HUES6 (cell line): ENCODE data around the gene NFKBIE.

Experiments used
- H3K27ac ChIP-seq: 2 replicates; pipeline ENCODE4 v1.7.0; 2013; ENCODE audit warnings: low read depth, mild to moderate bottlenecking, low read length, inconsistent platforms
- H3K27me3 ChIP-seq: 2 replicates; pipeline ENCODE4 v1.6.1; 2013; ENCODE audit warnings: low read length; ENCODE audit not compliant: control insufficient read depth, insufficient read depth
- H3K36me3 ChIP-seq: 2 replicates; pipeline ENCODE4 v1.6.1; 2013; ENCODE audit warnings: low read length; ENCODE audit not compliant: control insufficient read depth, insufficient read depth
- H3K4me1 ChIP-seq: 2 replicates; pipeline ENCODE4 v1.6.1; 2013; ENCODE audit warnings: low read length; ENCODE audit not compliant: control insufficient read depth, insufficient read depth
- H3K4me3 ChIP-seq: 2 replicates; pipeline ENCODE4 v1.5.1; 2013; ENCODE audit warnings: low read depth, low read length
- H3K9ac ChIP-seq: one replicate; pipeline ENCODE4 v1.6.1; 2013; ENCODE audit warnings: mild to moderate bottlenecking, low read length
- H3K9me3 ChIP-seq: 2 replicates; pipeline ENCODE4 v1.6.1; 2013; ENCODE audit warnings: low read depth, low read length; ENCODE audit not compliant: control insufficient read depth, insufficient read depth

The NFKBIE gene

DNA sequence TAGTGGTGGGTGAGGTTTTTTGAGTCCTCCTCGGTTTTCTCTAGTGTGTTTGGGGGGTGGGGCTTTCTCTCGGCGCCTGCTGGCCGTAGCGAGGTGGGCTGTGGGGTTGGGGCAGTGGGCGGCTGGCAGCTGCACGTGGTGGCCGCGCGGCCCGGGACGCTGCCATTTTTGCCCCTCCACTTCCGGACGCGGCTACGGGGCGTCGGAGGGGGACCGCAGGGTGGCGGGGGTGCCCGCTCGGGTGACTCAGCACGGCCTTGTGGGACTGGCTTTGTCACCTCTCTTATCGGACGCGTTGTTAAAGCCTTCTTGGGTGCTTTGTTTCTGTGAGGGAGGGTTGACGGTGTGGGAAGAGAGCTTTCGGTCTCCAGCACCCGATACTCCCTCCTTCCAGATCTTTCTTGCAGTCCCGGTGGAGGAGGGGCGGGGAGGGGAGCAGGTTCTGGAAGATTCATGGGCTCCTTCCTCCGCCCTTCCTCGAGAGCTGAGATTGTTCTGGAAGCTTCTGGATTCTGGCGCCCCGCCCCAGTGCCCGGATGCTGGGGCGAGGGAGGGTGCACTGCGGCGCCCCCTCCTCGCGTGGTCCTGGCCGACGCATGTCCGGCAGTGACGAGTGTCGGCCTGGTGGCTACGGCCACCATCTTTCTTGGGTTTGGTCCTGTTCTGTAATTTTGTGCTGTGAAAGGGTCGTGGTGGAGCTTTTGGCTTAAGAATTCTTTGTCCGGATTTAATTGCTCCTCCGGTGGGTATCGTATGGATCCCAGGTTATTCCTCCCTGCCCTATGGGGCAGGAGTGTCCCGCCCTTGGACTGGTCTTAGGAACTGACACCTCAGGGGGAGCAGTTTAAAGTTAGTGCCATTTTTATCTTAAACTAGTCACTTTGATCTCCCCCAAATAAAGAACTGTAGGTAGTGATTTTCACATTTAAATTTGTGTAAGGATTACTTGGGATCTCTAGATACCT, 17.7 kb downstream of the NFKBIE start:
- Histone ChIP-seq H3K27me3 (no peaks in the 10 kb centered on the region), H3K4me1 (peaks cover 11% of the 10 kb centered on the region), H3K4me3 (peak overlapping the region; percentile 94), H3K9me3 (no peaks in the 10 kb centered on the region), H3K9ac (peak overlapping the region; percentile 97), H3K36me3 (peaks cover 55% of the 10 kb centered on the region), H3K27ac (peak overlapping the region; percentile 87)

DNA sequence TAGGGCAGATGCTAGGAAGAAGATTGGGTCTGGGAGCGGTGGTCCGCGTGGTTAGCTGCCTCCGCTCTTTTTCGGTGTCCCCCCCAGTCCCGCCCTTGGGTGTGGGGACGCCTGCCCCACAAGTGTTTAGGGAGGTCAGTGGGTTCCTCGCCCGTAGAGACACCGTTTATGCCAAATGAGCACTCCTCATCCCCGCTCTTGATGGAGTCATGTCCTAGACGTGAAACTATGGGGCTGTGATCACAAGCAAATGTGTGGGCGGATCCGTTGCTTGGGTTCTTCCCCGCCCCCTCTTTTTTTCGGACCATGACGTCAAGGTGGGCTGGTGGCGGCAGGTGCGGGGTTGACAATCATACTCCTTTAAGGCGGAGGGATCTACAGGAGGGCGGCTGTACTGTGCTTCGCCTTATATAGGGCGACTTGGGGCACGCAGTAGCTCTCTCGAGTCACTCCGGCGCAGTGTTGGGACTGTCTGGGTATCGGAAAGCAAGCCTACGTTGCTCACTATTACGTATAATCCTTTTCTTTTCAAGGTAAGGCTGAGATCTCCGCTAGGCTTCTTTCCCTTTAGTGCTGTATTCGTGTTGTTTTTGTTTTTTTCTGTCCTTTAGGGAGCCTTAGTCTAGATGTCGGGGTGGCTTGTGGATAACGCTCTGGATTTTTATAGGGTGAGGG, 18.6 kb downstream of the NFKBIE start, which contains the start of gene HSP90AB1:
Gene HSP90AB1, plus strand, starts transcription at position 439 of the 675 bp plus-strand sequence. CDS start 1,529 bp downstream, outside the sequence.
- Histone ChIP-seq H3K4me1 (peaks cover 11% of the 10 kb centered on the region), H3K27ac (peak within 1 kb of the TSS; percentile 87), H3K27me3 (no peaks in the 10 kb centered on the region), H3K36me3 (peaks cover 47% of the 10 kb centered on the region), H3K9me3 (no peaks in the 10 kb centered on the region), H3K9ac (peak within 1 kb of the TSS; percentile 97), H3K4me3 (peak within 1 kb of the TSS; percentile 94)

DNA sequence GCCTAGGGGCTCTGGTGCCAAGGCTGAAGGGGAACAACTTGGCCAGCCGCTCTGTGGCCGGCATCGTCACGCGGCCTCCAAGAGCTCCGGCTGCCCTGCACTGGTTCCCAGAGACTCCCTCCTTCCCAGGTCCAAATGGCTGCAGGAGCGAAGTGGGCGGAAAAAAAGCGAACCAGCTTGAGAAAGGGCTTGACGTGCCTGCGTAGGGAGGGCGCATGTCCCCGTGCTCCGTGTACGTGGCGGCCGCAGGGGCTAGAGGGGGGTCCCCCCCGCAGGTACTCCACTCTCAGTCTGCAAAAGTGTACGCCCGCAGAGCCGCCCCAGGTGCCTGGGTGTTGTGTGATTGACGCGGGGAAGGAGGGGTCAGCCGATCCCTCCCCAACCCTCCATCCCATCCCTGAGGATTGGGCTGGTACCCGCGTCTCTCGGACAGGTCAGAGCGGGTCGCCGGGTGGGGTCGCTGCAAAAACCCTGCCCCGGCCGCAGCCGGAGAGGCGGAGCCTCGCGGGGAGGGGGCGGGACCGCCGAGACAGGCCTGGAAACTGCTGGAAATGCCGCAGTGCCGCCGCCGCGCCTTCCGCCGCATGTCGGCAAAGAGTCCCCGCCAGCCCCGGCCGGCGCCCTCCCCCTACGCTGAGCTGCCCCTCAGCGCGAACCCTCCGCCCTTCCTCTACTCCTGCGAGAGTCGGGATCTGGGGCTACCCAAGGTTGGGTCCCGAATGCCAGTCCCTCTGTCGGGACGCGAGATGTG, 19.3 kb downstream of the NFKBIE start:
- Histone ChIP-seq H3K9ac (peak overlapping the region; percentile 97), H3K27ac (peak overlapping the region; percentile 56), H3K9me3 (no peaks in the 10 kb centered on the region), H3K4me3 (peak overlapping the region; percentile 94), H3K36me3 (peaks cover 40% of the 10 kb centered on the region), H3K27me3 (no peaks in the 10 kb centered on the region), H3K4me1 (peaks cover 11% of the 10 kb centered on the region)

DNA sequence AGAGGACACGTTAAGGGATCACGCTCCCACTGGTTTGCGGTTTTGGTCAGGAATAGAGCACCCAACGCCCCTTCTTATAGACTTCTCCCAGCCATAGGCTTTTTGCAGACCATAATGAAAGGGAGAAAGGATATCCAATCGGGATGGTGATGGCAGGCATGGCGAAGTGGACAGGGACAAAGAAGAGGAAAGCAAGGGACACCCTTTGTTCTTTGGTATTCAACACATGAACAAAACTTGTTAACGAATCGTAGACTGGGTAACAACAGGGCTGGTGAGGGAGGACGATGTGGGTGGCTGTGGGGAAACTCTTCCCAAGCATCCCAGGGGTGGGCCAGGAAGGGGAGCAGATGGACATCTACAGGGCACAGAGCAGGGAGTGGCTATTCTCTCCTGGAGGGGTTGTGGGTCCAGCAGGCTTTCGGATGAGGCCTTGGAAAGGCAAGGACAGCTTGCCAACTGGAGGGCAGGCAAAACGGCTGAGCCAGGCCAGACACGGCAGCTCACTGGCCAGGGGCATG, 19.9 kb downstream of the NFKBIE start:
- Histone ChIP-seq H3K36me3 (peaks cover 34% of the 10 kb centered on the region), H3K9me3 (no peaks in the 10 kb centered on the region), H3K4me1 (peaks cover 11% of the 10 kb centered on the region), H3K27ac (no peak overlapping the region), H3K9ac (peak overlapping the region; percentile 67), H3K4me3 (peak overlapping the region; percentile 94), H3K27me3 (no peaks in the 10 kb centered on the region)

DNA sequence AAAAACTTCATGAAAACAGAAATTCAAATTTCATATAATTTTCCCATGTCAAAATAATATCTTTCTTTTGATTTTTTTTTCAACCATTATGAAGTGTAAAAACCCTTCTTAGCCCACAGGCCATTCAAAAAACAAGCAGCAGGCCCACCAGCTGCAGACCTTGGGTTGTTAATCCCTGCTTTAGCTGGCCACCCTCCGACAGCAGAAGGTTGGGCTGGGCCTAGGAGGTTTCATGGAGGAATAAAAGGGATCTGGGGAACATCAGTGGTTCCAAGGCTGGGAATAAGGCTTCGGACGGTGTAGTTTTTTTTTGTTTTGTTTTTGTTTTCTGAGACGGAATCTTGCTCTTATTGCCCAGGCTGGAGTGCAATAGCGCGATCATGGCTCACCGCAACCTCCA, 22.0 kb downstream of the NFKBIE start:
- H3K4me3 ChIP-seq: no peak overlapping the region
- H3K4me1 ChIP-seq: peaks cover 12% of the 10 kb centered on the region
- H3K9me3 ChIP-seq: no peaks in the 10 kb centered on the region
- no peak overlapping the region for H3K27ac ChIP-seq
- no peak overlapping the region for H3K9ac ChIP-seq
- no peaks in the 10 kb centered on the region; the same call in 1 of the 2 replicates for H3K27me3 ChIP-seq
- peaks cover 13% of the 10 kb centered on the region for H3K36me3 ChIP-seq

DNA sequence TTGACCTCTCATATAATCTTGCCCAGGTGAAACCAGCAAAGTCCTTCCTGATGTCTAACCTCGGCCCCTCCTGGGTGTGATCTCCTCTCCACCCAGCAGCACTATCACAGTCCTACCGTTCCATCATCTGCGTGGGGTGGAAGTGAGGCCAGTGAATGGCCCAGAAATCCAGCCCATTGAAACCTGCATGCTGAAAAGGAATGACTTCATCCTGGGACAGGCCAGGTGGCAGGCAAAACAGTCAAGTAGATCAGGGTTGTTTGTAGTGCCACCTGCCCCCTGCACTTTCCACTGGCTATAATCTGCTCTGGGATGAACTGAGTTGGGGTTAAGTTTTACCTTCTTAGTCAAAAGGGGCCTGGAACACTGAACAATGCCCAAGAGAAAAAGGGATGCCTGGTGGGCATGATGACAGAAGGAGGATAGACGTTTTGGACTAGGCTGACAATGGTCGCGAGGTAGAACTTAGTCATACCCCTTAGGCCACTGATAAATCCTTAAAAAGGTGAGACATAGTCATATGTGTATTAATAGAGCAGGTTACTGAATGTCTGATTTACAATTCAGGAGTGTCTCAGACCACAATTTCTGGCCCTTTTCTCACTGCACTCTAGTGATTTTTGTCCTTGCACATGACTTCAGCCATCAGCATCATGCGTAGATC, 26.5 kb downstream of the NFKBIE start:
- H3K36me3 ChIP-seq: peaks cover 9% of the 10 kb centered on the region
- no peaks in the 10 kb centered on the region for H3K9me3 ChIP-seq
- no peak overlapping the region for H3K9ac ChIP-seq
- peaks cover 28% of the 10 kb centered on the region for H3K4me1 ChIP-seq
- no peak overlapping the region for H3K4me3 ChIP-seq
- H3K27ac ChIP-seq: no peak overlapping the region
- H3K27me3 ChIP-seq: no peaks in the 10 kb centered on the region; the same call in 1 of the 2 replicates

DNA sequence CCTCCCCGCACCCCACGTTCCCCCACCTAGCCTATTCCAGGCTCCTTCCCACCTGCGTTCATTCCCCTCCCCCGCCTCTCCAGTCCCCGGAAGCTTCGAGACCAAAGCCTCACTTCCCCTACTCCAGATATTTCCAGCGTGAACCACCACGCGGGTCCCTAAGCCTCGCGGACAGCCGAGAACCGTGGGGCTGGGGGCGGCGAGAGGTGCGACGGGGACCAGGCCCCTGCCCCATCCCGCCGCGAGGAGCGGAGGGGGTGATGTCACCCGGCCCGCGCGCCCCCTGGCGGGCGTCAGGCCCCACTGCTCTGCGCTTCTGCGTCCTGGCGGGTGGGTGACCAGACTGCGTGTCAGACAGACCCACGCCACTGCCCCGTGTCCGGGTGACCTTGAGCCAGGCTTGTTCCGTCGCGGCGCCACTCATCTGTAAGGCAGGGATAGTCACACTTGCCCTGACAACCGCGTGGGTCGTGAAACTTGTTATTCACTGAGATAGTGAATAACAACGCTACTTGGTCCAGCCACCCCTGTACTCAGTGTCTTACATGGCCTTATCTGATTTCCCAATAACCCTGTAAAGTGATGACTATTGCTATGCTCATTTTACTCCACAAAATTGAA, 27.4 kb downstream of the NFKBIE start:
- H3K27me3 ChIP-seq: no peaks in the 10 kb centered on the region; the same call in 1 of the 2 replicates
- H3K4me1 ChIP-seq: peaks cover 32% of the 10 kb centered on the region
- H3K9ac ChIP-seq: peak overlapping the region; percentile 56
- H3K4me3 ChIP-seq: peak overlapping the region; percentile 69
- peaks cover 18% of the 10 kb centered on the region for H3K36me3 ChIP-seq
- no peak overlapping the region for H3K27ac ChIP-seq
- no peaks in the 10 kb centered on the region for H3K9me3 ChIP-seq

DNA sequence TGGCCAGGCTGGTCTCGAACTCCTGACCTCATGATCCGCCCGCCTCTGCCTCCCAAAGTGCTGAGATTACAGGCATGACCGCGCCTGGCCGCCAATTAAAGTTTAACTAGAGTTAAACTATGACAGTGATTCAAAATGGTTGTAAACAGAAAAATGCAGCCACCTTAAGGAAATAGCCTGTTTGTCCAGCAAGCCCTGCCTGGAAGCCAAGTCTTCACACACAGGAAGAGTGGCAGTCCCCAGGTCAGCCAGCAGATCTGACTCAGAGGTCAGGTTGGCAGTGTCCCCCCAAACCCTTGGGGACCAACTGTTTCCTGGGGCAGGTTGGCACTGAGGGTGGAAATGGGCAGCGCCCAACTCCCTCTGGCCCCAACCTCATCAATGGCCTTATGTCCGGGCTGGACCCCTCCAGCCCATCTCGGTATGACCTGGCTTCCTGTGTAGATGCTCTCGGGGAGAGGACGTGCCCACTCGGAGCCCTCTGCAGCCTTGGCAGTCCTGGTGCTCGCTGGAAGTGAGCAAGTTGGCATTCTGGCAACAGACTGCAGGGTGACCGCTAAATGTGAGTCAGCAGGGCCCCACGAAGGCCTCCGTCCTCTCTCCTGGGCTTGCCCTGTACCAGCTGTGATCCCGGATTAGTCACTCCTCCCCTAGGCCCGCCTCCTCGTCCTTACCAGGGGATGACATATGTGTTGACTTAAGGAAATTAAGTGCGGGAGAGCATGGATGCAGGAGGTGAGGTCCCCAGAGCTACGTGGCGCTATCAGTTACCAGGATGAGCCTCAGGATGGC, 28.1 kb downstream of the NFKBIE start:
- Histone ChIP-seq H3K9me3 (no peaks in the 10 kb centered on the region), H3K36me3 (peaks cover 25% of the 10 kb centered on the region), H3K27ac (no peak overlapping the region), H3K4me3 (peak overlapping the region; percentile 69), H3K9ac (peak overlapping the region; percentile 56), H3K27me3 (no peaks in the 10 kb centered on the region; the same call in 1 of the 2 replicates), H3K4me1 (peaks cover 32% of the 10 kb centered on the region)

DNA sequence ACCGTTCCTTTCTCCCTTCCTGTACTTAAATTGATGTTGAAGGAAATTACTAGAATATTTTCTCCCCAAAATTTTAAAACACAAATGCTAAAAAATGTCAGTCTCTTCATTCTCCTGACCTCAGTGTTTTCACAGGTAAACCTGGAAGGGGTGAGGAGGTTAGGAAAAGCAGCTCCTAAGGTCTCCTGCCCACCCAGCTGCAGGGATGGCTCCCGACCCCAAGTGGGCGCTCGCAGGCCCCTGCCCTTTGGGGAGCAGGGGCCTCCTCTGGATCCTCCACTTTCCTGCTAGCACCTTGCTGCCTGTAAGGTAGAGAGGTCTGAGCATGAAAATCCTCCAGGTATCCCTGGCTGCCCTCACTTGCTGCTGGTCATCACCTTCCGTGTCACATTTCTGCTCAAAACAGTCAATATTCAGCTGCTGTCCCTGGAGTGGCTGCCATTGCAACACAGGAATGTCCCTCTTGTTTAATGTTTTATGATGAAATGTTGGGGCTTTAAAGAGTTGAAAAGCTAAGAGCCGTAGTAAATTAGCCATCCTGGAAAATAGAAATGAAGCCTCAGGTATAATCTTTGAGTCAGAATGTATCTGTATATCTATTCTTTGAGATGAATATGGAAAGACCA, 29.3 kb downstream of the NFKBIE start:
- Histone ChIP-seq H3K27me3 (no peaks in the 10 kb centered on the region; the same call in 1 of the 2 replicates), H3K27ac (no peak overlapping the region), H3K36me3 (peaks cover 36% of the 10 kb centered on the region), H3K9ac (no peak overlapping the region), H3K9me3 (no peaks in the 10 kb centered on the region), H3K4me1 (peaks cover 32% of the 10 kb centered on the region), H3K4me3 (no peak overlapping the region)
